GM23338 (cell line): ENCODE data around the gene BLTP3A. TPM values are rescaled to one million over a fixed set of nuclear protein-coding genes. Genes with fewer than 3 reads are reported as not detected.
"Not testable (repeated sequence)": the region's sequence is repeated elsewhere in the genome, so short reads cannot be mapped to it uniquely, and the experiment has no call there.

Experiments used
- ATAC-seq: fragments of 200-7000 bp; cut with Tn5 transposase; 3 replicates; pipeline ENCODE4 v1.9.1; 2020
- DNase-seq: peaks from one replicate; pipeline ENCODE4 v3.0.0-alpha.2; 2015; ENCODE audit warnings: low spot score
- H2AFZ ChIP-seq: fragments of 200-600 bp; sonication (generic); 2 replicates; pipeline ENCODE4 v1.8.0; 2016; ENCODE audit warnings: antibody characterized with exemption, mild to moderate bottlenecking, moderate library complexity
- H3F3A ChIP-seq: fragments of 200-600 bp; sonication (generic); replicated peaks from 2 replicates; pipeline ENCODE4 v1.8.0; 2017; ENCODE audit warnings: antibody characterized with exemption, mixed run types, low read depth
- H3K27ac ChIP-seq: fragments of 200-600 bp; sonication (generic); 2 replicates; pipeline ENCODE4 v1.6.1; 2016; ENCODE audit warnings: low read depth
- H3K27me3 ChIP-seq: fragments of 200-600 bp; sonication (generic); 2 replicates; pipeline ENCODE4 v1.8.0; 2016; ENCODE audit warnings: mild to moderate bottlenecking, mixed run types, moderate library complexity; ENCODE audit not compliant: insufficient read depth
- H3K36me3 ChIP-seq: fragments of 200-600 bp; sonication (generic); 2 replicates; pipeline ENCODE4 v1.8.0; 2016; ENCODE audit warnings: mild to moderate bottlenecking; ENCODE audit not compliant: insufficient read depth
- H3K4me1 ChIP-seq: fragments of 200-600 bp; sonication (generic); 2 replicates; pipeline ENCODE4 v1.8.0; 2016; ENCODE audit warnings: mild to moderate bottlenecking, moderate library complexity; ENCODE audit not compliant: insufficient read depth
- H3K4me2 ChIP-seq: fragments of 200-600 bp; sonication (generic); 2 replicates; pipeline ENCODE4 v1.7.1; 2017; ENCODE audit warnings: mixed run types
- H3K4me3 ChIP-seq: fragments of 200-600 bp; sonication (generic); 2 replicates; pipeline ENCODE4 v1.6.1; 2016; ENCODE audit warnings: mixed run types
- H3K79me2 ChIP-seq: fragments of 200-600 bp; sonication (generic); replicated peaks from 2 replicates; pipeline ENCODE4 v1.8.0; 2017; ENCODE audit warnings: mild to moderate bottlenecking; ENCODE audit not compliant: insufficient read depth
- H3K9me2 ChIP-seq: fragments of 200-600 bp; sonication (generic); 2 replicates; pipeline ENCODE4 v1.8.0; 2017; ENCODE audit not compliant: insufficient read depth
- H4K20me1 ChIP-seq: fragments of 200-600 bp; sonication (generic); replicated peaks from 2 replicates; pipeline ENCODE4 v1.8.0; 2017; ENCODE audit warnings: mild to moderate bottlenecking; ENCODE audit not compliant: insufficient read depth
- H3K27ac Mint-ChIP-seq: 2 replicates; pipeline ENCODE4 v1.8.0; 2020; ENCODE audit warnings: inconsistent platforms, mild to moderate bottlenecking, moderate library complexity, mixed read lengths
- H3K27me3 Mint-ChIP-seq: 3 replicates; pipeline ENCODE4 v1.8.0; 2022; ENCODE audit warnings: low read depth, mild to moderate bottlenecking, moderate library complexity, mixed read lengths, inconsistent platforms; ENCODE audit not compliant: insufficient read depth, poor library complexity
- H3K36me3 Mint-ChIP-seq: 3 replicates; pipeline ENCODE4 v1.8.0; 2021; ENCODE audit warnings: low read depth, mild to moderate bottlenecking, inconsistent platforms, moderate library complexity, mixed read lengths
- H3K4me1 Mint-ChIP-seq: 3 replicates; pipeline ENCODE4 v1.8.0; 2020; ENCODE audit warnings: mild to moderate bottlenecking, inconsistent platforms, mixed read lengths
- H3K4me3 Mint-ChIP-seq: 3 replicates; pipeline ENCODE4 v1.8.0; 2021; ENCODE audit warnings: moderate library complexity, mild to moderate bottlenecking, inconsistent platforms, mixed read lengths
- H3K9me3 Mint-ChIP-seq: 3 replicates; pipeline ENCODE4 v1.8.0; 2020; ENCODE audit warnings: moderate library complexity, mild to moderate bottlenecking, inconsistent platforms, mixed read lengths
- CREB1 ChIP-seq: fragments of 250-450 bp; sonication (Bioruptor Pico); IDR thresholded peaks from 2 replicates; pipeline ENCODE4 v1.5.0; 2020; ENCODE audit warnings: low read depth, mild to moderate bottlenecking, moderate library complexity
- CTCF ChIP-seq, 2 experiments: fragments of 200-600 bp in 1 of 2; sonication (generic) in 1 of 2; conservative IDR thresholded peaks; 2 replicates each; pipeline versions ENCODE4 v1.5.1 to v1.6.1; 2016 to 2017; ENCODE audit warnings: antibody characterized with exemption in 2 of 2, low read depth in 2 of 2, mild to moderate bottlenecking in 2 of 2, moderate library complexity in 1 of 2
- ETS1 ChIP-seq: IDR thresholded peaks from 2 replicates; pipeline ENCODE4 v1.6.1; 2016; ENCODE audit warnings: antibody characterized with exemption
- EZH2 ChIP-seq: fragments of 200-600 bp; sonication (generic); IDR thresholded peaks from one replicate; pipeline ENCODE4 v1.8.0; 2017; ENCODE audit warnings: antibody characterized with exemption, mild to moderate bottlenecking, low read depth; ENCODE audit not compliant: unreplicated experiment
- NANOG ChIP-seq: IDR thresholded peaks from 2 replicates; pipeline ENCODE4 v1.6.1; 2016; ENCODE audit warnings: antibody characterized with exemption, borderline replicate concordance
- REST ChIP-seq: IDR thresholded peaks from one replicate; pipeline ENCODE4 v1.6.1; 2018; ENCODE audit warnings: antibody characterized with exemption; ENCODE audit not compliant: unreplicated experiment
- STAT1 ChIP-seq: IDR thresholded peaks from one replicate; pipeline ENCODE4 v1.6.1; 2016; ENCODE audit warnings: antibody characterized with exemption; ENCODE audit not compliant: unreplicated experiment
- ZNF114 ChIP-seq: fragments of 250-450 bp; sonication (Bioruptor Pico); IDR thresholded peaks from 2 replicates; pipeline ENCODE4 v1.5.0; 2020; ENCODE audit warnings: mild to moderate bottlenecking, moderate library complexity
- ZNF331 ChIP-seq: fragments of 250-450 bp; sonication (Bioruptor Pico); IDR thresholded peaks from 2 replicates; pipeline ENCODE4 v1.5.0; 2020; ENCODE audit warnings: low read depth, mild to moderate bottlenecking, moderate library complexity
- polyA plus RNA-seq: library from polyadenylated mRNA; unstranded; fragments of >200 nt; fragmentation: Nextera tagmentation; extraction: Ambion mirVana; gene quantifications from 2 replicates; pipeline ENCODE4 v1.2.1, GENCODE V29; 2016
- total RNA-seq: library from RNA; depleted of rRNA; stranded (reverse); fragments of >200 nt; shearing (Covaris generic); gene quantifications from 2 replicates; pipeline ENCODE4 v1.2.3, GENCODE V29; 2014

BLTP3A gene
- total and polyA plus RNA-seq, 2 experiments from 2014 or later, result 2.9 to 18.4 TPM

GRCh38 chr6:34806738-34807453, 15.0 kb downstream of the BLTP3A start:
- Histone ChIP-seq H3K27me3 (no peaks in the 10 kb centered on the region), H3K4me2 (no peak overlapping the region), H3K4me3 (no peak overlapping the region), H3K79me2 (peaks cover 48% of the 10 kb centered on the region), H3K27ac (no peak overlapping the region), H3F3A (no peaks in the 10 kb centered on the region; the same call in 1 of the 2 replicates), H3K4me1 (no peaks in the 10 kb centered on the region), H3K9me2 (no peaks in the 10 kb centered on the region), H3K36me3 (no peaks in the 10 kb centered on the region), H4K20me1 (peaks cover 18% of the 10 kb centered on the region), H2AFZ (no peak overlapping the region)
- Mint-ChIP-seq H3K4me3 (no peak overlapping the region), H3K36me3 (no peaks in the 10 kb centered on the region), H3K4me1 (no peaks in the 10 kb centered on the region), H3K27ac (no peak overlapping the region), H3K9me3 (no peaks in the 10 kb centered on the region), H3K27me3 (peaks cover 3% of the 10 kb centered on the region)
- no peak for ATAC-seq
- no peak for DNase-seq
- no peak for TF ChIP-seq REST
- no peak for TF ChIP-seq ETS1
- no peak for TF ChIP-seq ZNF114 (CRISPR knock-in tag)
- no peak for TF ChIP-seq ZNF331 (CRISPR knock-in tag)
- TF ChIP-seq STAT1, result no peak
- TF ChIP-seq CTCF (conservative IDR thresholded peaks at IDR 0.05; ENCODE audit: low read depth in 2 of 2), result no peak
- TF ChIP-seq CREB1 (CRISPR knock-in tag), result no peak
- no peak for TF ChIP-seq EZH2
- no peak for TF ChIP-seq NANOG

DNA sequence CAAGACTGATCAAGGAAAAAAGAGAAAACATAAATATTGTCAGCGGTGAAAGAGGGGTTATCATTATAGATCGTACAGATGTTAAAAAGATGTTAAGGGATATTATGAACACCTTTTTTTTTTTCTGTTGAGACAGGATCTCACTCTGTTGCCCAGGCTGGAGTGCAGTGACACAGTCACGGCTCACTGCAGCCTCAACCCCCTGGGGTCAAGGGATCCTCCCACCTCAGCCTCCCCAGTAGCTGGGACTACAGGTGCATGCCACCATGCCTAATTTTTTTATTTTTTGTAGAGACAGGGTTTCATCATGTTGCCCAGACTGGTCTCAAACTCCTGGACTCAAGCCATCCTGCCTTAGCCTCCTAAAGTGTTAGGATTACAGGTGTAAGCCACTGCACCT, 16.6 kb downstream of the BLTP3A start:
- not testable (repeated sequence) for H3K4me2 ChIP-seq

DNA sequence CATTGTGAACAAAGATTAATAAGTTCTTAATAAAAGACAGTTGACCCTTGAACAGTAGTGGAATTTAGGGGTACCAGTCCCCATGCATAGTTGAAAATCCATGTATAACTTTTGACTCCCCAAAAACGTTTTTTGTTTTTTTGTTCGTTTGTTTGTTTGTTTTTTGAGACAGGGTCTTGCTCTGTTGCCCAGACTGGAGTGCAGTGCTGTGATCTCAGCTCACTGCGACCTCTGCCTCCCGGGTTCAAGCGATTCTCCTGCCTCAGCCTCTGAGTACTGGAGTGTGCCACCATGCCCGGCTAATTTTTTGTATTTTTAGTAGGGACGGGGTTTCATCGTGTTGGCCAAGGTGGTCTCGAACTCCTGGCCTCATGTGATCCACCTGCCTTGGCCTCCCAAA, 17.5 kb downstream of the BLTP3A start:
- not testable (repeated sequence) for H3K27me3 Mint-ChIP-seq, H3K27ac ChIP-seq, H3K27ac Mint-ChIP-seq, H2AFZ ChIP-seq, H3K27me3 ChIP-seq, H3K36me3 ChIP-seq, H3K9me2 ChIP-seq, H3F3A ChIP-seq, H3K4me3 ChIP-seq, H3K36me3 Mint-ChIP-seq, H3K4me1 ChIP-seq, H3K4me1 Mint-ChIP-seq, H3K9me3 Mint-ChIP-seq, ATAC-seq, H3K4me3 Mint-ChIP-seq, DNase-seq, H3K4me2 ChIP-seq
- H4K20me1 ChIP-seq, result peaks cover 14% of the 10 kb centered on the region
- H3K79me2 ChIP-seq, result peaks cover 45% of the 10 kb centered on the region

More for the DNA sequence above, 16.6 kb downstream of the BLTP3A start:
- peaks cover 14% of the 10 kb centered on the region for H4K20me1 ChIP-seq
- H2AFZ ChIP-seq, H3K9me3 Mint-ChIP-seq, DNase-seq, H3K4me1 ChIP-seq, H3K36me3 Mint-ChIP-seq, H3K27me3 ChIP-seq, H3K27ac ChIP-seq, H3K27ac Mint-ChIP-seq, H3K4me3 Mint-ChIP-seq, H3K27me3 Mint-ChIP-seq, H3K4me3 ChIP-seq, H3K4me1 Mint-ChIP-seq, ATAC-seq, H3F3A ChIP-seq, H3K9me2 ChIP-seq, H3K36me3 ChIP-seq: not testable (repeated sequence)
- H3K79me2 ChIP-seq, result peaks cover 46% of the 10 kb centered on the region
